GM12874 (cell line): Measurements from ENCODE around the gene HS3ST4.

Experiments used
- CTCF ChIP-seq: IDR thresholded peaks from 2 replicates; pipeline ENCODE4 v1.5.1; 2011; ENCODE audit warnings: low read depth, mild to moderate bottlenecking, control low read depth, low read length, moderate library complexity; ENCODE audit not compliant: insufficient read depth

HS3ST4 gene

DNA sequence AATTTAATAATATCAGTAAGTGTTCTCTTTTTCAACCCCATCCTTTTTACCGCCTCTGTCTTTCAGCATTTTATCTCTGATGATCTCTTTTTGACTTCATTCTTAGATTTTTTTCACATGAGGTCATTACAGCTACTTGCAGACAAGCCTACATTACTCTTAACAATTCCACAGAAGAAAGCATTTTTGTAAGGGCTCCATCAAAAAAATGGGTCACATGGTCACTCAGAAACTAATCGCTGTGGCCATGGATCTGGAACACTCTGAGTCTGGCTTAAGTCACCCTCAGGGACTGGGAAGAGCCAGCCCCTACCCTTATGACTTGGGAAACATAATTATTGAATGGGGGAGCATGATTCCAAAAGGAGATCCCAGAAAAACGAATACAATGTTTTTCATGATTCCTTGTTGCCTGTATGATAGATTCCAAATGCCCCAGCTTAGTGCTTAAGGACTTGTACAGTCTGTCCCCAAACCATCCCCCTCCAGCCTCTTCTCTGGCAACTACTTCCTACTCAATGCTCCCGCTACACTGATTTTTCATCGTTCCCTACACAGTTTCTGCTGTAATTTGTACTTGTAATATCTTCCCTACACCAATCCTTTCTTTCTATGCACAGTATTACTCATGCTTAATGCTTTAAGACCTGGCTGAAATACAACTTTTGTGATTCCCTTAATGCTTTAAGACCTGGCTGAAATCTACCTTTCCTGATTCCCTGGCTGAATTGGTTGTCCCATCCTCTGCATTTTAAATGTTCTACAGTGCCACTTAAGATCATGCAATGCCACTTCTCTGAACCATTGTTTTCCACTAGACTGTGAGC lies 457.8 kb downstream of the HS3ST4 start:
- TF ChIP-seq CTCF: no peak

DNA sequence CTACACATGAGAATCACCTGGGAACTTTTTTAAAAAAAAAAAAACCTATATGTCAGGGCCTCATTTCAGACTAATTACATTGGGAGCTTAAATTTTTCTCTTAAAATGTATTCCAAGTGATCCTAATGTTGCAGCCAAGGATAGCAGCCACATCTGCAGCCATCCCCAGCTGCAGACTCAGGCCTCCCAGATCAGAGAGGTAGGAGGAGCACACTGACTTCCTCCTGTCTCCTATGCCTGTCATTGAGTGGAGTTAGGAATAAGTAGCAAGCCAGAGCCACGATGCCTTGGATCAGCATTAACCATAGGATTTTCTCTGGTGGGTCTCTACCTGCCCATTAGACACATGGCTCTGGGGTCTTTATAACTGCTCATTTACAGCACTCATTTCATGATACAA lies 463.5 kb downstream of the HS3ST4 start:
- no peak for TF ChIP-seq CTCF

- no peak for TF ChIP-seq CTCF
These were observed 465.6 kb downstream of the HS3ST4 start for GRCh38 chr16:26157319-26157718.

- no peak for TF ChIP-seq CTCF
These were observed 466.5 kb downstream of the HS3ST4 start for GRCh38 chr16:26158142-26158759.

DNA sequence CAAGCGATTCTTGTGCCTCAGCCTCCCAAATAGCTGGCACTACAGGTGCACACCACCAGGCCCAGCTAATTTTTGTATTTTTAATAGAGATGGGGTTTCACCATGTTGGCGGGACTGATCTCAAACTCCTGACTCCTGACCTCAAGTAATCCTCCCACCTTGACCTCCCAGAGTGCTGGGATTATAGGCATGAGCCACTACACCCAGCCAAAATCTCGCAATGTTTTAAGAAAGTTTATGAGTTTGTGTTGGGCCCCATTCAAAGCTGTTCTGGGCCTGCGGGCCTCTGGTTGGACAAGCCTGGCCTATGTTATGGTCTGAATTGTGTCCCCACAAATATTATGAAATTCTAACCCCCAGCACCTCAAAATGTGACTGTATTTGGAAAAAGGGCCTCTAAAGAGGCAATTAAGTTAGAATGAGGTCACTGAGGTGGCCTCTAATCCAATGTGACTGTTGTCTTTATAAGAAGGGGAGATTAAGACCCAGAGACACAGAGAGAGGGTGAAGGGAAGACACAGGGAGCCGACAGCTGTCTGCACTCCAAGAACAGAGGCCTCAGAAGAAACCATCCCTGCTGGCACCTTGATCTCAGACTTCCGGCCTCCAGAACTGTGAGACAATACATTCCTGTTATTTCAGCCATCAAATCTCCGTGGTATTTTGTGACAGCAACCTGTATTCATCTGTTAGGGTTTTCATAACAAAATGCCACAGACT lies 469.9 kb downstream of the HS3ST4 start:
- no peak for TF ChIP-seq CTCF

DNA sequence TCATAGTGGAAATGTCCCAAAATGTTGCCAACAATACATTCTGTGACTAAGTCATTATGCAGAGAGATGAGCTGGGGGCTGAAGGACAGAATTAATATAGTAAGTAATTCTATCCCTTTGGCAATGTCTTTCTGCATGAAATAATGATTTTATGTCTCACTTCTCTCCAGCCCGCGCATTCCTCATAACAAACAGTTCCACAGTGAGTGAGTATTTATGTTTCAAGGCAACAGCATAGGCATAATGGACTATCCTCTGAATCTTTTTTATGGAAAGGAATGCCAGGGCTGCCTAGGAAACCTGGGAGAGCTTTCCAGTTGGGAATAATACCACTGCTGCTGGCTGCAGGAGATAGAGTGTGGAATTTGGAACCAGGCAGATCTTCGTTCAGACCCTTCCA lies 477.7 kb downstream of the HS3ST4 start:
- TF ChIP-seq CTCF: no peak

GRCh38 chr16:26175944-26176343 lies 484.2 kb downstream of the HS3ST4 start:
- TF ChIP-seq CTCF: no peak
